ENCODE measurements around the gene SESN1. TPM values are rescaled to one million over a fixed set of nuclear protein-coding genes. Genes with fewer than 3 reads are reported as not detected.
"Not testable (repeated sequence)": the region's sequence is repeated elsewhere in the genome, so short reads cannot be mapped to it uniquely, and the experiment has no call there.

Gene SESN1
- polyA plus RNA-seq, 1 donor: 28.8 TPM

GRCh38 chr6:109000289-109000688 lies 94.4 kb downstream of the SESN1 start:
- DNase-seq: no peak

DNA sequence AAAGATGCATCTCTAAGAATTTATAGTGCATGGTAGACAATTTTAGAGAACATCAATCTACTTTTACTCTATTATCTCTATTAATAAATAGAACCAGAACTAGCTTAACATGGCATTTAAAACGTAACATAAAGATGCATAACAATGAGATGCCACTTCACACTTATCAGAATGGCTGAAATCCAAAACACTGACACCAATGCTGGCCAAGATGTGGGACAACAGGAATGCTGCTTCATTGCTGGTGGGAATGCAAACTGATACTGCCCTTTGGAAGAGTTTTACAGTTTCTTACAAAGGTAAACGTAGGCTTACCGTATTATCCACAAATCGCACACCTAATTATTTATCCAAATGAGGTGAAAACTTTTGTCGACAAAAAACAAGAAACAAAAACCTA lies 95.2 kb downstream of the SESN1 start:
- DNase-seq: no peak

GRCh38 chr6:108998485-108998884 lies 96.2 kb downstream of the SESN1 start:
- no peak for DNase-seq

DNA sequence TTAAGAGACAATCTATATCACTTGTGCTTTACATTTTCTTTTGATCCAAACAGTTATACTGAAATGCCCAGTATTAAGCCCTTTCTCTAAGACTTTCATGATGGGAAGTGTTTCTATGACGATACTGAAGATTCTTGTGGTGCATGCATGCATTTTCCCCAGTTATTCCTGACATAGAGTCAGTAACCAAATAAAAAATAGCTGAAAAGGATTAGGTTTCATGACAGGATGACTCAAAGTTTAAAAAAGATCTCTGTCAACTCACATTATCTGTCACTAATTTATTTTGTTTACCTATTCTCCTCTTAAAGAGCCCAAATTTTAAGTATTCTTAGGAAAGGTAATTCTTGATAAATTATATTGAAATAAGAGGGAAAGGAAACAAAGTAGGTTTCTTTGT lies 98.4 kb downstream of the SESN1 start:
- DNase-seq: no peak

DNA sequence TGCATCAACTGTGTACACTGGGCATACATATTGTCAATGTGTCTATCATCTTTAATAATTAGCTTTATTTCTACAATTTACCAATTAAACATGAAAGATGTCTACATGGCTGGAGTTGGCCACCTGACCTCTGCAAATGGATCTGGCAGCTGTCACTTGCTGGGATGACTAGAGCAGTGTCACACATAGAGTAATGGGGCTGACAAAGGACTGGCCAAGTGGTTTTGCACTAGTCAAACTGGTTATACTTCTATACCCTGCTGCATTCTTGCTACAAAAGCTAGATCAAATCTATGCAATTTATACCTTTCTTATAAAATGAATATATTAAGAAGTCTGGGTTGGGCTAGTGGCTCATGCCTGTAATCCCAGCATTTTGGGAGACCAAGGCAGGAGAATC lies 99.3 kb downstream of the SESN1 start:
- no peak for DNase-seq

- DNase-seq: no peak
Measured at GRCh38 chr6:108993876-108994275, 100.8 kb downstream of the SESN1 start.

- no peak for DNase-seq
Measured at GRCh38 chr6:108989700-108990099, 104.9 kb downstream of the SESN1 start.

DNA sequence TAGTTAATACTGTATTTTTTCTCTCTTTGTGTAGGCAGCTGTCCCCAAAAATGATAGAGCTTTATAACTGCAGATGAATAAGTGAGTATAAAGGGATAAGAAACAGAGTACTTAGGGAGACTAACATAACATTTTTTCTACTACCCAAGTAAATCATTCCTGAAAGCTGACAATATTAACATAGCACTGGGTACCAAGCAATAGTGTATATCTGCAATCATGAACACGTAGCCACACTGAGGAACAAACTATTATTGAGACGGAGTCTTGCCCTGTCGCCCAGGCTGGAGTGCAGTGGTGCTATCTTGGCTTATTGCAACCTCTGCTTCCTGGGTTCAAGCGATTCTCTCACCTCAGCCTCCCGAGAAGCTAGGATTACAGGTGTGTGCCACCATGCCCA lies 105.9 kb downstream of the SESN1 start:
- no peak for DNase-seq

DNA sequence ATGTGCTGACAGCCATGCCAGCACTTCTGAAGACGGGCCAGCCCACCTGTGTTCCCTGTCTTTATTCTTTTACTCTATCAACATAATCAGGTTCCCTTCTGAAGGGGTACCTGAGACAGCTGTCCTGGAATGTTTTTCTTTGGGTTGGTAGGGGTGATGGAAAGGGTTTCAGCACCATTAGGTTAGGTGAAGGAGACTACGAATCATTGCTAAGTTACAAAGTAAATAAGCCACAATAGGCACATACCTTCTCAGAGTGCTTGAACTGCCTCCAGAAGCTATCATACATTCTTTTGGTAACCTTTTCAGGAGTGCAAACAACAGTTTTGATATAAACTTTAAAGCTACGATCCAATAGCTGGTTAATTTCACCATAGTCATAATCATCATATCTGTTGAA lies 106.3 kb downstream of the SESN1 start:
- DNase-seq: no peak

- DNase-seq: no peak
Measured at GRCh38 chr6:108987156-108987555, 107.5 kb downstream of the SESN1 start.

DNA sequence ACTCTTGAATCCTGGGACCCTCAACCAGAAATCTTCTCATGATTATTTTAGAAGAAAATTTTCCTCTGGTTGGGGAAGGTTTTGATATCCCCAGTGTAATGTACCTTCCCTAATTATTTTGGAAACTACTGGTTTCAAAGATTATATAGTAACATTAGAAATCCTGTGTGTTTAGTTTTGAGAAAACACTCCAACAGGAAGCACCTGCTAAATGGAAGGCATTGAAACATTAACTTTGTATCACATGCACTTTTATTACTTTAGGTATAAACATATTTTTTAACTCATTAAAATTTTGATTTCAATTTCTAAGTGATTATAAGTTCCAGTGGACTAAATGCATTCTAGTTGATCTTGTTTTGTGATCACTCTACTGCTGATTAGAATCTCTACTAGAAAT lies 109.3 kb downstream of the SESN1 start:
- DNase-seq: no peak

- no peak for DNase-seq
Measured at GRCh38 chr6:108983151-108983550, 111.5 kb downstream of the SESN1 start.

GRCh38 chr6:108982154-108983113 lies 112.2 kb downstream of the SESN1 start:
- no peak for DNase-seq

GRCh38 chr6:108978638-108979037 lies 116.0 kb downstream of the SESN1 start:
- not testable (repeated sequence) for DNase-seq

- no peak for DNase-seq
Measured at GRCh38 chr6:108974201-108974600, 120.4 kb downstream of the SESN1 start.

GRCh38 chr6:108969776-108970175 lies 124.9 kb downstream of the SESN1 start:
- no peak for DNase-seq

- DNase-seq: no peak
Measured at GRCh38 chr6:108968325-108969316, 126.0 kb downstream of the SESN1 start.

- peak; percentile 75 for DNase-seq
Measured at GRCh38 chr6:108966855-108967755, 127.5 kb downstream of the SESN1 start.

DNA sequence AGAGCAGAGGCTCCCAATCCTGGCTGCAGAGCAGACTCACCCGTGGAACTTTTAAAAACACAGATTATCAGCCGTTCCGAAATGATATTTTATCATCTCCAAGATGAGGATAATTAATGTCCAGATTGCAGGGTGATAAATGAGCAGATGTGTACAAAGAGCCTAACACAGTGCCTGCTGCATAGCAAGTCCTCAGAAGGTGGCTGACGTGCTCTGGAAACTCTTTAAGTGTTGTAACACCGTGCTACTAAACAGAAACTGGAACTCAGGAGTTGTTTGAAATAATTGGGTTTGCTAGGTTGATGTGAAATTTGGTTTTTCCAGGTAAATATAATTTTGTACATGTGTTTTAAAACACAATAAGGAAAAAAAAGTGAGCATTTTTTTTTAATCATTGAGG lies 128.4 kb downstream of the SESN1 start:
- DNase-seq: no peak

- no peak for DNase-seq
Measured at GRCh38 chr6:108961985-108962384, 132.7 kb downstream of the SESN1 start.

GRCh38 chr6:108961077-108961476 lies 133.6 kb downstream of the SESN1 start:
- no peak for DNase-seq

DNA sequence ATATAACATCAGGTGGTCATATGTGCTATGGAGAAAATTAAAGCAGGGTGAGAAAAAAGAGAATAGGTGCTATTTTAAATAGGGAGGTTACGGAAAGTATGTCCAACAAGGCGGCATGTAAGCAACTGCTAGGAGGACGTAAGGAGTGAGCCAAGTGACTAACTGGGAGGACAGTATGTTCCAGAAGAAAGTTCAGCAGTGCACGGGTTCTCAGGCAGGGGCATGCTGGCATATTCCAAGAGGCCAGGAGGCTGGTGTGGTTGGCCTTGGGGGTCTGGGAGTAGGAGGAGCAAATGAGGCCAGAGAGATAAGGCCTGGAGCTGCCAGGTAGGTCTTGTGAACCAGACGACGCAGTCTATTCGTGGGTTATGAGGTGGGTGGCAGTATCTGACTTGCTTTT lies 134.0 kb downstream of the SESN1 start:
- DNase-seq: no peak
